ENCODE results near the gene ZNF777.
A peak's percentile ranks its signal among the peaks of the same experiment; 100 is the strongest.
"Not testable (repeated sequence)": the region's sequence is repeated elsewhere in the genome, so short reads cannot be mapped to it uniquely, and the experiment has no call there.

The ZNF777 gene

DNA sequence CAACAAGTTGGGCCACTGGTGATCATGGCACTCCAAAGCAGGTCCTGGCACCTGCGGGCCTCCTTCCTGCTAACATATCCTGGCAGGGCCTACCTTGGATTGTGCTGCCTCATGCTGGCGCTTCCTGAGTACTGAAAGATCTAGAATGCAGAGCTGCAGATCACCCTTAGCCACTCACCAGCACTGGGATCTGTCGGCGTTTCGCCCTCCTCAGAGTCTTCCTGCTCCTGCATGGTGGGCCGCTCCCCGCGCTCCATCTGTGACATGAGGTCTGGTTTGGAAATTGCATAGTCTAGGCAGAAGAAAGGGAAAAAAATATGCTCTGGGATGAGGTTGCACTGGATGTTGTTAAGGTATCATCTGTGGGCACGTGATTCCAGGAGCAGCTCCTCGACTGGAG lies 10.0 kb downstream of the ZNF777 start:
- DNase-seq (ENCODE audit: low spot score) = no peak

DNA sequence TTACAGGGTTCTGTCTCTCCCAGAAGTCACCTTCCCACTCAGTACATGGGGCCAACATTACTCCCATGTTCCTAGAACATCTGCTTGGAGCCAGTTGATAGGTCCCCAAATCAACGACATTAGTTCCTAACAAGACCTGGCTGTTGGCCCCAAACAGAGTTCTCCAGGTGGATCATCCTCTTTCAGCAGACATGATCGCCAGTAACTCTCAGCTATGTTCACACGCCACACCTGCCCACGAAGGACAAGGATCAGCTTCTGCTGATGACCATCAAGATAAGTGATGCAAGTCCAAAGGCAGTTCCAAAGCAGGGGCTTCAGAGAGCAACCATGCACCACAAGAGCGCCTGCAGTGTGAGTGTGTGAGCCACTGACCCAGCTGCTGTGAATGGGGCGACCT lies 11.0 kb downstream of the ZNF777 start:
- DNase-seq (ENCODE audit: low spot score) = no peak

DNA sequence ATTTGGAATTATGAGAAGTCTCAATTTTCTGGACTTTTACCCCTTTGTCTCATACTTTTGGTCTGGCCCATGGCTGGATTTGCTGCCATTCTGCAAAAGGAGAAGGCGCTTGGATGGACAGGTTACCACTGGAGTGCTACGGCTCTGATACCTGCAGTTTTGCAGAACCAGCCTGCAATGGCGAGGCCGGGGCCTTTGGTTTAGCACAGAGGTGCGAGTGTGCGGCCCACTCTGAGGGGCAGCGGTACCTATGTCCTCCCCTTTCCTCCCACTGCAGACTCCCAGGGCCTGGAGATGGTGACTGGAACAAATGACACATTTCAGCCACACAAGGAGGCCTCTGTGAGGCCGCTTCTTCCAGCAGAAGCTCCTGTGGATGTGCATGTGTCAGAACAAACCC lies 11.9 kb downstream of the ZNF777 start:
- DNase-seq (ENCODE audit: low spot score) = no peak

DNA sequence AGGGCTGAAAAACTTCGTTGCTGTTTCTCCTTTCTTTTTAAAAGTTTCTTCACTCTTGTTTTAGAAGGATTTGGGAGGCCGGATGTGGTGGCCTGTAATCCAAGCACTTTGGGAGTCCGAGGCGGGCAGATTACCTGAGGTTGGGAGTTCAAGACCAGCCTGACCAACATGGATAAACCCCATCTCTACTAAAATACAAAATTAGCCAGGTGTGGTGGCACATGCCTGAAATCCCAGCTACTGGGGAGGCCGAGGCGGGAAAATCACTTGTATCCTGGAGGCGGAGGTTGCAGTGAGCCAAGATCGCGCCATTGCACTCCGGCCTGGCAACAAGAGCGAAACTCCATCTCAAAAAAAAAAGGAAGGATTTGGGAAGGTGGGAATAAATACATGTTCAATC lies 14.8 kb downstream of the ZNF777 start:
- not testable (repeated sequence) for DNase-seq (ENCODE audit: low spot score)

DNA sequence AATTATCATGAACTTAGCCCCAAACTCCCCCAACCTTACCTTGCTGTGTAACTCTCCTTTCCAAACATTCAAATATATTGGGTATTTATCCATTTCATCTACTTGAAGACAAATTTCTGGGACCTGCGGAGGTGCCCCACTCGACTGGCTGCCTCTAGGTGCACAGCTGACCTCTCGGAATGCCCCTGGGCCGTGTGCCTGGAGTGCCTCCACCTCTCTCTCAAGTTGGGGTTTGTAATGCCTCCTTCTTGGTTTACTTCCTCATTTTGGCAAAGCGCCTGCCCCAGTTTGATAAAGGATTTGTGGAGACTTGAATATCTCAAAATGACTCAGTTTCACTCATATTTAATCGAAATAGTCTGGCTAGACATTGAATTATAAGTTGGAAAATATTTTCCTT lies 16.6 kb downstream of the ZNF777 start:
- no peak for DNase-seq (ENCODE audit: low spot score)

DNA sequence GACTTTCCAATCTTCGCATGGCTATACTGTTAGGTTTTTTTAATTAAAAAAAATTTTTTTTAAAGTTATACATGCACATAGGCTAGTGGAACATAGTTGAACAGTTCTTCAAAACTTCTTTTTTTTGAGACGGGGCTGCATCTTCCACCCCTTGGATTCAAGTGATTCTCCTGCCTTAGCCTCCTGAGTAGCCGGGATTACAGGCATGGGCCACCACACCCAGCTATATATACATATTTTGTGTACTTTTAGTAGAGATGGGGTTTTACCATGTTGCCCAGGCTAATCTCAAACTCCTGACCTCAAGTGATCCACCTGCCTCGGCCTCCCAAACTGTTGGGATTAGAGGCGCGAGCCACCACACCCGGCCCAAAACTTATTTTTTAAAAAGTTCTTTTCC lies 17.3 kb downstream of the ZNF777 start:
- DNase-seq (ENCODE audit: low spot score) = no peak

DNA sequence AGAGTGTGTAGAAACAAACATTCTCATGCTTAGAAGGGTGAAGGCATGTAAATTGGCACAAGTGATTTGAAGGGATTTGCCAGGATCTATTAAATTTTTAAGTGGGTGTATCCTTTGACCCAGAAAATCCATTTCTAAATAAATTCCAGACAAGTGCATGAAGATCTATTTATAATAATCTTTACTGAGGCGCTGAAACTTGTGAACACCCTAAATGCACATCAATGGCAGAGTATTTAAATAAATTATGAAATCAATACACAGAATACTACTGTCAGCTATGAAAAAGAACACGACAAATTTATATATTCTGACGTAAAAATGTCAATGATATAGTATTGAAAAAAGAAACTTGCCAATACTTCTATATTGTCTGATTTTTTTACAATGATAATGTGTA lies 17.9 kb downstream of the ZNF777 start:
- DNase-seq (ENCODE audit: low spot score) = no peak

DNA sequence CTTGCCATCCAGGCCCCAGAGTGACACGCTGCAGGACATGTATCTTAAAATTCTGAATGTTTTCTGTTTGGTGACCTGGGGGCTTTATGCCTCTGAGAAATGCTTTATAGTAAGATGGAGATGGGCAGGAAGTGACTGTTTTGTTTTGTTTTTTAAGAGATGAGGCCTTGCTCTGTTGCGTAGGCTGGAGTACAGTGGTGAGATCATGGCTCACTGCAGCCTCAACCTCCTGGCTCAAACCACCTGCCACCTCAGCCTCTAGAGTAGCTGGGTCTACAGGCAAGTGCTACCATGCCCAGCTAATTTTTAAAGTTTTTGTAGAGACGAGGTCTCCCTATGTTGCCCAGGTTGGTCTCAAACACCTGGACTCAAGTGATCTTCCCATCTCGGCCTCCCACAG lies 20.6 kb downstream of the ZNF777 start:
- DNase-seq (ENCODE audit: low spot score) = no peak

DNA sequence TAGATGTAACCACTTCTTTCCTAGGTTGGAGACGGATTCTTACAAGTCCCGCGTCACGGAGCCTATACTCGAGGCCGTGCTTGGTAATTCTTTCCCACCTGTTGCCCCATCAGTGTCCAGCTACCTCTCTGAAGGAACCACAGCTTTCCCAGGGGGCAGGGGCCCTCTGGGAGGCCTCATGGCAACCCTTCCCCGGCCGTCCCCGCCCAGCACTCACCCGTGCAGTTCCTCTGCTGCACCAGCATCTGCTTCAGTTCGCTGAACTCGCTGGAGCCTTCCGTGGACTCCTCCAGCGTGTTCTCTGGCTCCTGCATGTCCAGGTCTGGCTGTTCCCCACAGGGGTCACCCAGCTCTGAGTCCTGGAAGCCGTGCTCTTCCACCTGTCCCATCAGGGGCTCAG lies 24.5 kb downstream of the ZNF777 start:
- no peak for DNase-seq (ENCODE audit: low spot score)

DNA sequence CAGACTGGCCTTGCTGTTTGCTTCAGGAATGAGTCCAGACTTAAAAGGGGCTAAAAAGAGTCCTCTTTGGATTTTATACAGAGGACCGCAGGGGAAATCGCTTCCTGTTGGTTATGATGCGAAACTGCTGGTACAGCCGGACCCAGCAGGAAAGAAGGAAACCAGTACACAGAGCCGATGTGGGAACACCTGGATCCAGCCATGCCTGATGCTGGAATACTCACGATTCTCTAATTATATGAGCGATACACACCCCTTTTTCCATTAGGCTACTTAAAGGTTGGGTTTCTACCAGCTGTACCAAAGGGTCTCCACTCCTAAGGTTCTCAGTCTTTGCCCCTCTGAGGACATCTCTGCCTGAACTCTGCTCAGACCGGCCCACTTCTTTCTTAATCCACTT lies 27.7 kb downstream of the ZNF777 start:
- DNase-seq (ENCODE audit: low spot score) = no peak

DNA sequence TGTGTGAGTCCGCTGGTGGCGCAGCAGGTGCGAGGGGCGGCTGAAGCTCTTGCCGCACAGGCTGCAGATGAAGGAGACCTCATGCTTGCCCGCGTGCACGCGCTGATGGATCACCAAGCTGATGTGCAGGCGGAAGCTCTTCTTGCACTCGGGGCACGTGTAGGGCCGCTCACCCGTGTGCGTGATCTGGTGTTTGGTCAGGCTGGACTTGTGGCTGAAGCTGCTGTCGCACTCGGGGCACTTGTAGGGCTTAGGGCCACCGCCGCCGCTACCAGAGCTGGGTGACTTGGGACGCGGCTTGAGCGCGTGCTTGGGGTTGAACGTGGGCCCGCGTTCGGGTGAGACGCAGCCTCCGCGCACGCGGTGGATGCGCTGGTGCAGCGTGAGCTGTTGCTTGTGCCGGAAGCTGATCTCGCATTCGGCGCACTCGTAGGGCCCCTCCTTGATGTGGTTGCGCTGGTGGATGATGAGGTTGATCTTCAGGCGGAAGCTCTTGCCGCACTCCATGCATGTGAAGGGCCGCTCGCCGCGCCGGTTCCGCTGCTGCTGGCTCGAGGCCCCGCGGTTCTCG lies 28.7 kb downstream of the ZNF777 start:
- DNase-seq (ENCODE audit: low spot score) = no peak

DNA sequence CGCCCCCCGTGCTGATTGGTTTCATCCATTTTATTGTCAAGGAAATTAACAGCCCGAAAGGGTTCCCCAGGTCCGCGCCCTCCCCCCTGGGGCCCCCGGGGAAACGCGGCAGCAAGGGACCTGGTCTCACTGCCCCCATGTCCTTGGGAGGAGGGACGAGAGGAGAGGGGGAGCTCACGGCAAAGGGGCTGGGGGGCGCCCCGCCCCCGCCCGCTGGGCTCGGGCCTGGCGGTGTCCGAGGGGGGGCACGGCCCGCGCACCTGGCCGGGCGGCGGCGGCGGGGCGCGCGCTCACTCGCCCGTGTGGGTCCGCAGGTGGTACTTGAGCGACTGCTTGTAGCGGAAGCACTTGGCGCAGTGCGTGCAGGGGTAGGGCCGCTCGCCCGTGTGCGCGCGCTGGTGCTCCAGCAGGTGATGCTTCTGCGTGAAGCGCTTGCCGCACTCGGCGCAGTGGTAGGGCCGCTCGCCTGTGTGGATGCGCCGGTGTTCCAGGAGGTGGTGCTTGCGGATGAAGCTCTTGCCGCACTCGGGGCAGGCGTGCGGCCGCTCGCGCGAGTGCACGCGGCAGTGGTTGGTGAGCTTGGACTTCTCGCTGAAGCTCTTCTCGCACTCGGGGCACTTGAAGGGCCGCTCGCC lies 29.3 kb downstream of the ZNF777 start:
- DNase-seq (ENCODE audit: low spot score) = no peak

DNA sequence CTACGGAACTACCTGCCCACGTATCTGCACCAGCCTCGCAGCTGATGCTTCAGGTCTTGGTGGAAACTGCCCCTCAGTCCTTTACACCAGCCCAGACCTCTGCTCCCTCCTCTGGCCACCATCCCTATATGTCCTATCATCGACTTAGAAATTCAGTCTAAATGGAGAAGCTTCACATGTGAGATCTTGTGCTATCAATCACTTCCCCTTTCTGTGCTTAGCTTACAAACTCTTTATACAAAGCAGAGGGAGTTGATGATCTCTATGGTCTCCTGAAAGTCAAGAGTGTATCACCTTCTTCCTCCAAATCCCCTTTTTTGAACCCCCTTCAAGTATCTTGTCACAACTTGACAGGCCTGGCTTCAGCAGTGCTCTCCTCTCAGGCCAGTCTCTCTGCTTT lies 30.7 kb downstream of the ZNF777 start:
- DNase-seq (ENCODE audit: low spot score) = no peak

DNA sequence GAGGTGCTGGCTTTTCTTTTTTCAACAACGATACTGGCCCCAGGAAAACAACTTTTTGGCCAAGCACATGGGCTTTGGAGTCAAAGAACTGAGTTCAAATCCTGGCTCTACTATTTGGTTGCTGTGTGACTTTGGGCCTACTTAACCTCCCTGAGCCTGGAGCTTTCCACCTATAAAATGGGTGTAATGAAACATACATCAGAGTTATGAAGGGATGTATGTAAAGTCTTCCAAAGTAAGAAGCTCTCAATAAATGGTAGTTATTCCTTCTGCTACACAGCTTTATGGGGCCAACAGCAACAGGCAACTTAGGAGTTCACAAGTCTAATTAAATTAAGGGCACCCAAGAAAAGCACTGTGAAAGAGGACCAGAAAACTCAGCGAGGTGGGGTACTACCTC lies 33.0 kb downstream of the ZNF777 start:
- DNase-seq (ENCODE audit: low spot score) = no peak

DNA sequence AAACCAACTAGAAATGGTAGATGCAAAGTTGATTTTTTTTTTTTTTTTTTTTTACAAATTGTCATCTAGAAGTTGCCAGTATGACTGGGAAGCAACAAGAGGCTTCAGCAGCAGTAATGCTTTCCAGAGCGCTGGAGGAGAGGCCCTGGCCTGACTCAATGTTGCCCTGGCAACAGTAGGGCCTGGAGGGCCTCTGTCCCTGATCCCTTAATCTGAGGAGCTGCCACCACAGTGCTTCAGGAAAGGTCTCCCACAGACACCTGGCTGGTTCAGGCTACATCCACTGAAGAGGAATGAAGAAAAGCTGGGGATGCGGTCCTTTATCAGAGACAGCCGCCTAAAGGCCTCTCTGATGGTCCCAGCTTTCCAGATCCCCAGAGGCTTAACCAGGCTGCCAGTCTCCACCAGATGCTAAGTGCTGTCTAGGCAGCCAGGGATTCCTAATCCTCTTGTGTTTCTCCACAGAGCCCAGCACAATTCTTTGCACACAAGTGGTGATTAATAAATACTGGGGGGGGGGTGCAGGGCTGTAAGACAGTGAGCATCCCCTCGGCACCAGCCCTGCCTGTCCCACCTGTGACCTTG lies 33.7 kb downstream of the ZNF777 start:
- DNase-seq (ENCODE audit: low spot score) = no peak

DNA sequence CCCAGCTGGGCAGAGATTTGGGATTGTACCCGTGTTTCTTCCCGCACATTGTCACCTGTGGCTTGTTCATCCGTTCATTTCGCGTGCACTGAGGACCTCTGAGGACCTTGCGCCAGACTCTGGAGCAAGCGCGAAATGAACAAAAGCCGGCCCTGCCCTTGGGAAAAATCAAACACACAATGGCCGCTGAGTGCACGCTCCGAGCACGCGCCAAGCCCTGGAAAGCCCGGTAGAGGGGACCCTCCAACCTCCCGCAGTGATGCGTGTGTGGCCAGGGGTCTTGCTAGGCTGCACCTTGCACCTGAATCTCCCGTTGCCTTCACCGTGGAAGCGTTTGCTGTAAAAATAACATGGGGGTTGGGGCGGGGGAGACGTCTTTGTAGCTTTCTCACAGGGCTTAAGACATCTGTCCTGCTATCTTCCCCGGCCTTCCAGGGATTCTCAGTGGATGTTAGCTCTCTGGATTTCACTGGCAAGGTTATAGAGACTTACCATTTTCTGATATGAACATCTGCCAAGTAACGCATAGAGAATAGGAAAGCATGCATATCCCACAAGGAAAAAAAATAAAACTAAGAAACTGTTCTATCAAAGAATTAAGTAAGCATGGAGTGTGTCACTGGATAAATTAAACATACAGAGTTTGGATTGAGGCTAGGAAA lies 37.3 kb downstream of the ZNF777 start:
- no peak for DNase-seq (ENCODE audit: low spot score)

DNA sequence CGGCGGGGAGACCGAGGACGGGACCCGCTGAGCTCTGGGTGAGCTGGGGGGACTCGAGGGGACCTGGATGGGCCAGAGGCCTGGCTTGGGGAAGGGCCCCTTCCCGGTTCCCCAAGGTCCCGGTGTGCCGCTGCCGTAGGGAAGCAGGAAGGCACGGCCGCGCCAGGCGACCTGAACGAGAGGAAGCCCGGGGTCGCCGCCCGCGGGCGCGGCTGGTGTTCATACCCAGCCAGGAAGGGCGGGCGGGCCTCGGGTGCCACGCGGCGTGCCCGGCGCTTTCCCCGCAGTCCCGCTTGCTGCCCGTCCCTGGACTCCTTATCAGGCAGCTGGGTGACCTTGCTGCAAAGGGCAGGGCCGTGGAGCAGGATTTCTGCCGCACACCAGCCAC lies 38.0 kb downstream of the ZNF777 start:
- no peak for DNase-seq (ENCODE audit: low spot score)

DNA sequence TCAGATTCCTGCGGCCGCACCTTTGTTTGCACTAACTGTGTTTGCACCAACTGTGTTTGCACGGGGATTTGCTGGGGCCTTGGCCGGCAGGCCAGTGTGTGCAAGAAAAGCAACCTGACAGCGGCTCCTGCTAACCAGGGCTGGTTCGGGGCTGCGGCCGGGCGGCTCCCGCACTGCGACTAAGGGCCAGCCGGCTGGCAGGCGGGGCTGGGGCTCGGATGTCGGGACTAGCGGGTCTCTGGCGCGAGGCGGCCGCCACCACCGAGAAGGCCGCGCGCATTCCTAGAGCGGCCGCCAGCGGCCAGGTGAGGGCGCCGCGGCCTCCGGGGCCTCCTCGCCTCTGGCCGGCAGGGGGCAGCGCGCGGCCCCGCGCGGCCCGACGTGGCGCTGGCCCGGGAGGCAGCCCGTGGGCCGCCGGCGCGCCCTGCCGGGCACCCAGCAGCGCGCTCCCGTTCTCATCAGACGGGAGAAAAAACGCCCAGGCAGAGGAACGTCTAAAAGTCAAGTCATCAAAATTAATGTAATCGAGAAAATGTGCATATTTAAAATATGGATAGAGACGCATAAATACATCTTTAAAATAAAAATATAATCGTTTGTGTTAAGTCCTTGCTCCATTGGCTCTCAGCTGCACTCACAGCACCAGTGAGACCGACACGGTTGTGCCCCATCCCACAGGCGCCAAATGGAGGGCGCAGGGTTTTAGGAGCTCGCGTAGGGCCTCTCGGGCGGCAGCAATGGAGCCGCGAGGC lies 38.5 kb downstream of the ZNF777 start:
- DNase-seq (ENCODE audit: low spot score) = peak; percentile 70

DNA sequence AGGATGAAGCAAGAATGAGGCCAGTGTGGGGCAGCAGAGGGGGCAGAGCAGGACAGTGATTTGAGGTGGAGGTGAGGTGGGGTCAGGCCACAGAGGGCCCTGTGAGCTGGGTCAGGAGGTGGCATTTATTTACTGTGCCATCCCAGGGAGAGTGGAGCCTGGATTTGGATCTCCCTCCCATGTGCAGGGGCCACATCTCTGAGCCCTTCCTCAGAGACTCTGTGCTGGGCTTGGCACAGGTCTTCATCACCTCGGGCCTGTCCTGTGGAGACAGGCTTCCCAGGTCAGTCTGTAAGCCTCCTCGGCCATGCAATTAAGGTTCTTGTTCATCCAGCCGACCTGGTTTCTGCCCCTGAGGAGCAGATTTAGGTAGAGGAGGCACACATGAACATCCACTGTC lies 40.9 kb downstream of the ZNF777 start:
- no peak for DNase-seq (ENCODE audit: low spot score)

DNA sequence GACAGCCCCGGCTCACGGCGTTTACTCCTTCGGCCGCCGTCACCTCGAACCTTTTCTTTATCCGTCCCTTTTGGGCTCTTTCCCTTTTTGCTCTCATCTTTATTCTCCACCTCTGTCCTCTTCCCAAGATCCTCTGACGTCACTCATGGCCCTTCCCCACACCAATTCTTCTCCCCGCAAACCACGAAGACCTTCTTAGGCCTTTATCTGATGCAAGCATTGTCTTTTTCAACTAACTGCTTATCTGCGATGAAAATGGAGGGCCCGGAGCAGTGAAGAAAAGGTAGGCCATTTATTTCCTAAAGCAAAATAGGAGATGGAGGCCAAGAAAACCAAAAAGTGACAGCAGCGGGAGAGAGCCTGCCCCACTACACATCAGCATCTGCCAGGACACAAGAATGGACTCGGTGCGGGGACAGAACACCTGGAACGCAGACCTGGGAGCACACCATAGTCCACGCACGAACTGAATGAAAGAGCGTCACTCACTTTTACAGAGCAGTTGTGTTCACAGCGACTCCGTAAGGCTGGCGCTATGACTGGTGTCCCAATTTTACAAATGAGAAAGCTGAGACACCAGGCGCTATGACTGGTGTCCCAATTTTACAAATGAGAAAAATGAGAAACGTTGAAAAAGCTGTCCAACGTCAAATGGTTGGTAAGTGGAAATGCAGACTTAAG lies 45.3 kb downstream of the ZNF777 start:
- no peak for DNase-seq (ENCODE audit: low spot score)

DNA sequence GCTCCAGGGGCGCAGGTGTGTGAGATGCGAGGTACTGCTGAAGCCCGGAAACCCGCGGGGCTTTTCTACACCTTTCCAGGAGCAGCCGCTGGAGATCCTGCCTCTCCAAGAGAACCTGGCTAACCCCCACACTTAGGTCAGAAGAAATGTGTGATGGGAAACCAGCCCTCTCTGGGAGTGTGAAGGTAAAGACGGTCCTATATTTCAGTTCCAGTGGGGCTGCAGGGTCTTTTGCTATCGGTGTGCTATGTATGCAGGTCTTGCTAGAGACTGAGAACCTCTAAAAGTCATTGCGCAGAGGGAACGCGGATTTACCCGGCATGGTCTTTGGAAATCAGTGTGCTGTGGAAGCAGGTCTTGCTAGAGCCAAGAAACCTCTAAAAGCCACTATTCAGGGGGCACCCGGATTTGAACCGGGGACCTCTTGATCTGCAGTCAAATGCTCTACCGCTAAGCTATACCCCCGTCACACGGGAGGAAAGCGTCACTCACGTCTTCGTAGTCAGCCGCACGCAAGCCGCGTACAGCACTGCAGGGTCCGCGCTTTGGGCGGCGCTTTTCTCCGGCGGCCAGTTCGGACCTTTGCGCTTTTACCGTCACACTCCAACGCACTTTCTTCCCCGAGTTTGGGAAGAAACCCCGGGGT lies 46.0 kb downstream of the ZNF777 start:
- peak; percentile 40 for DNase-seq (ENCODE audit: low spot score)

DNA sequence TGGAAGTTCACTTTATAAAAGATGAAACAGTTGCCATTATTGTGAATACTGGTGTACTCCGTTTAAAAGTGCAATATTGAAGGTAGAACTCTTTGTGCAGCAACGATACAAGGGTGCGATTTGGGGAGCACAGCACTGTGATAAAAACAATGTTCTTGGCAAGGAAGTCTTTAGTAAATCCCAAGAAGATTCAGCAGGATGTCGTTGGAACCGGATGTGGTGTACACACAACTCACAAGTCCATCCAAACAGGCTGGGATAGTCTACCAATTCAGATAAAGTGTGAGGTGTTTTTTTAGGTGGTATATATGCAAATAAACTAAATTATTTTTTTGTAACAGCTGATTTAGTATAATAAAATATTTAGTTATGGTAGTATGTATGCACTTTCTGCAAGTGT lies 46.7 kb downstream of the ZNF777 start:
- no peak for DNase-seq (ENCODE audit: low spot score)

All from CD4-positive, alpha-beta T cell treated with Interleukin-6 at 100 ng/mL for 8 hours (primary cell).